ENCODE measurements around the gene MTCL1.

- TF ChIP-seq BHLHE40 (IDR thresholded peaks at IDR 0.05; ENCODE audit: borderline replicate concordance) (no peak), HDGF (IDR thresholded peaks at IDR 0.05; ENCODE audit: borderline replicate concordance) (no peak), SP1 (IDR thresholded peaks at IDR 0.05) (no peak), FOXM1 (IDR thresholded peaks at IDR 0.05; ENCODE audit: borderline replicate concordance) (no peak)
Measured at GRCh38 chr18:8865934-8866333, 160.6 kb downstream of the MTCL1 start.
